GM12891 (cell line): ENCODE data around the gene TRIM47.

Experiments used
- POLR2A ChIP-seq: IDR thresholded peaks from 2 replicates; pipeline ENCODE4 v1.6.1; 2011; ENCODE audit warnings: low read depth, low read length, control low read depth
- POLR2AphosphoS5 ChIP-seq: IDR thresholded peaks from 2 replicates; pipeline ENCODE4 v1.6.1; 2011; ENCODE audit warnings: low read depth, low read length, control low read depth
- SPI1 ChIP-seq: IDR thresholded peaks from 2 replicates; pipeline ENCODE4 v1.6.1; 2011; ENCODE audit warnings: low read depth, low read length, control low read depth

DNA sequence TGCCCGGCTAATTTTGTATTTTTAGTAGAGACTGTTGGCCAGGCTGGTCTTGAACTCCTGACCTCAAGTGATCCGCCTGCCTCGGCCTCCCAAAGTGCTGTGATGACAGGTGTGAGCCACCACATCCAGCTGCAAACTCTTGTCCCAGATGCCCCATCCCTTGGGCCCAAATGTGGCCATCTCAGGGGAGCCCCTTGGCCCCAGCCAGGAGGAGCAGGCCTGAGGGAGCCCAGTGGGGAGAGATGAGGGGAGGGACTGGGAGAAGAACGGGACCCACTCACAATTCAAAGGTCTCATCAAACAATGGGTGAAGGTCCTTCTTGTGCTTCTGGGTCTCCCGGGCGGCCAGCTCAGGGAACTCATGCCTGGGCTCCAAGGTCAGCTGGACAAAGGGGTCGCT is 48.6 kb downstream of the TRIM47 start:
- TF ChIP-seq POLR2A, result no peak
- TF ChIP-seq POLR2AphosphoS5, result no peak
- TF ChIP-seq SPI1, result no peak
